H7 (cell line): ENCODE data around the gene NAPB. TPM values are rescaled to one million over a fixed set of nuclear protein-coding genes. Genes with fewer than 3 reads are reported as not detected.

ENCODE experiments used
- DNase-seq: peaks from one replicate; pipeline ENCODE4 v3.0.0; 2012
- H3K27me3 ChIP-seq: 2 replicates; pipeline ENCODE4 v1.6.0; 2011; ENCODE audit warnings: mild to moderate bottlenecking, low read length; ENCODE audit not compliant: control insufficient read depth, insufficient read depth
- H3K36me3 ChIP-seq: replicated peaks from 2 replicates; pipeline ENCODE4 v1.5.1; 2011; ENCODE audit warnings: low read length; ENCODE audit not compliant: control insufficient read depth, insufficient read depth
- H3K4me3 ChIP-seq: 2 replicates; pipeline ENCODE4 v1.5.1; 2011; ENCODE audit warnings: low read depth, mild to moderate bottlenecking, control low read depth, low read length, moderate library complexity; ENCODE audit not compliant: insufficient read depth
- total RNA-seq: library from RNA; depleted of rRNA; stranded (reverse); fragments of >200 nt; shearing (Covaris generic); gene quantifications from 2 replicates; pipeline ENCODE4 v1.2.3, GENCODE V29; 2014; rRNA removed

NAPB gene
- total RNA-seq, 1 experiment from 2014 or later: 4.8 TPM

- DNase-seq: peak; percentile 85
- H3K36me3 ChIP-seq: no peaks in the 10 kb centered on the region
- H3K4me3 ChIP-seq: no peak overlapping the region
- H3K27me3 ChIP-seq: no peaks in the 10 kb centered on the region
Observed at GRCh38 chr20:23340524-23340923, 80.8 kb downstream of the NAPB start.

- H3K36me3 ChIP-seq: no peaks in the 10 kb centered on the region
- no peak for DNase-seq
- H3K27me3 ChIP-seq: no peaks in the 10 kb centered on the region
- H3K4me3 ChIP-seq: no peak overlapping the region
Observed at GRCh38 chr20:23339986-23340385, 81.3 kb downstream of the NAPB start.

- H3K4me3 ChIP-seq: no peak overlapping the region
- no peaks in the 10 kb centered on the region for H3K36me3 ChIP-seq
- DNase-seq: no peak
- H3K27me3 ChIP-seq: no peaks in the 10 kb centered on the region
Observed at GRCh38 chr20:23337312-23337711, 84.0 kb downstream of the NAPB start.

GRCh38 chr20:23336476-23336875 is 84.8 kb downstream of the NAPB start:
- Histone ChIP-seq H3K36me3 (no peaks in the 10 kb centered on the region), H3K27me3 (no peaks in the 10 kb centered on the region), H3K4me3 (no peak overlapping the region)
- no peak for DNase-seq

- no peak for DNase-seq
- no peaks in the 10 kb centered on the region for H3K36me3 ChIP-seq
- no peak overlapping the region for H3K4me3 ChIP-seq
- no peaks in the 10 kb centered on the region for H3K27me3 ChIP-seq
Observed at GRCh38 chr20:23335521-23335920, 85.8 kb downstream of the NAPB start.

GRCh38 chr20:23334111-23334510 is 87.2 kb downstream of the NAPB start:
- Histone ChIP-seq H3K27me3 (no peaks in the 10 kb centered on the region), H3K36me3 (no peaks in the 10 kb centered on the region), H3K4me3 (no peak overlapping the region)
- no peak for DNase-seq

GRCh38 chr20:23332467-23332866 is 88.8 kb downstream of the NAPB start:
- Histone ChIP-seq H3K36me3 (no peaks in the 10 kb centered on the region), H3K4me3 (no peak overlapping the region), H3K27me3 (no peaks in the 10 kb centered on the region)
- no peak for DNase-seq

- DNase-seq: no peak
Observed at GRCh38 chr20:23331450-23332350, 89.6 kb downstream of the NAPB start.

GRCh38 chr20:23327617-23328333 is 93.5 kb downstream of the NAPB start:
- H3K36me3 ChIP-seq: no peaks in the 10 kb centered on the region
- no peaks in the 10 kb centered on the region; the same call in 1 of the 2 replicates for H3K27me3 ChIP-seq
- no peak for DNase-seq
- H3K4me3 ChIP-seq: no peak overlapping the region

More at GRCh38 chr20:23331450-23332350, 89.6 kb downstream of the NAPB start:
- Histone ChIP-seq H3K36me3 (no peaks in the 10 kb centered on the region), H3K4me3 (no peak overlapping the region), H3K27me3 (no peaks in the 10 kb centered on the region; the same call in 1 of the 2 replicates)

- Histone ChIP-seq H3K4me3 (no peak overlapping the region), H3K27me3 (no peaks in the 10 kb centered on the region; the same call in 1 of the 2 replicates), H3K36me3 (no peaks in the 10 kb centered on the region)
- DNase-seq: no peak
Observed at GRCh38 chr20:23326774-23327173, 94.5 kb downstream of the NAPB start.

GRCh38 chr20:23325107-23325506 is 96.2 kb downstream of the NAPB start:
- Histone ChIP-seq H3K27me3 (no peaks in the 10 kb centered on the region; the same call in 1 of the 2 replicates), H3K4me3 (no peak overlapping the region), H3K36me3 (no peaks in the 10 kb centered on the region)
- no peak for DNase-seq

Other genes starting within 250 kb of the NAPB start
- gene NXT1, start 70.7 kb downstream of the NAPB start, total RNA-seq: 38.4 and 54.7 TPM in 2 replicates
- gene GZF1, start 59.3 kb downstream of the NAPB start, total RNA-seq: 8.8 and 16.0 TPM in 2 replicates
- not detected in 2 replicates for gene CSTL1, start 18.2 kb upstream of the NAPB start, total RNA-seq
- gene CST11, start 31.4 kb upstream of the NAPB start, total RNA-seq: 0.55 TPM in 1 of 2 replicates, not detected in the other
- gene CST8, start 69.6 kb upstream of the NAPB start, total RNA-seq: not detected in 2 replicates
- gene CST9L, start 147.0 kb upstream of the NAPB start, total RNA-seq: not detected in 2 replicates
- not detected in 2 replicates for gene CST9, start 184.4 kb upstream of the NAPB start, total RNA-seq
- 68.5 and 104 TPM in 2 replicates for gene CST3, start 216.5 kb upstream of the NAPB start, total RNA-seq